HUES64 (cell line): ENCODE results near the gene ACSF3.

Experiments
- H3K27ac ChIP-seq: 2 replicates; pipeline ENCODE4 v1.7.0; 2013; ENCODE audit warnings: low read depth, low read length, inconsistent platforms
- H3K27me3 ChIP-seq: 2 replicates; pipeline ENCODE4 v1.6.1; 2013; ENCODE audit warnings: mild to moderate bottlenecking, low read length; ENCODE audit not compliant: insufficient read depth
- H3K36me3 ChIP-seq: 2 replicates; pipeline ENCODE4 v1.6.1; 2013; ENCODE audit warnings: mild to moderate bottlenecking, low read length; ENCODE audit not compliant: insufficient read depth
- H3K4me1 ChIP-seq: 2 replicates; pipeline ENCODE4 v1.6.1; 2013; ENCODE audit warnings: mild to moderate bottlenecking, low read length, moderate library complexity; ENCODE audit not compliant: insufficient read depth
- H3K4me3 ChIP-seq: 2 replicates; pipeline ENCODE4 v1.5.1; 2013; ENCODE audit warnings: mild to moderate bottlenecking, low read length, moderate library complexity
- H3K9ac ChIP-seq: 2 replicates; pipeline ENCODE4 v1.6.1; 2013; ENCODE audit warnings: mild to moderate bottlenecking, low read depth, low read length
- H3K9me3 ChIP-seq: 2 replicates; pipeline ENCODE4 v1.6.1; 2013; ENCODE audit warnings: low read depth, low read length; ENCODE audit not compliant: insufficient read depth
- WGBS: fragments of 150-250, 120-280 bp; methylation state at CpG from one replicate; pipeline ENCODE4 v1.1.7; 2013; ENCODE audit warnings: missing lambda C conversion rate; 5-methylcytosine and 5-hydroxymethylcytosine counted together

The ACSF3 gene

GRCh38 chr16:89074803-89075688 is 18.6 kb upstream of the ACSF3 start:
- no peaks in the 10 kb centered on the region for H3K27me3 ChIP-seq
- H3K9me3 ChIP-seq = peaks cover 28% of the 10 kb centered on the region
- no peaks in the 10 kb centered on the region for H3K36me3 ChIP-seq
- H3K4me1 ChIP-seq = no peaks in the 10 kb centered on the region
- H3K4me3 ChIP-seq = no peak overlapping the region
- H3K27ac ChIP-seq = no peak overlapping the region
- 94% methylated on average over 37 of the region's 37 CpGs for WGBS
- no peak overlapping the region for H3K9ac ChIP-seq

- no peak overlapping the region for H3K4me3 ChIP-seq
Observed at GRCh38 chr16:89076159-89076558, 17.5 kb upstream of the ACSF3 start.

GRCh38 chr16:89077076-89077475 is 16.6 kb upstream of the ACSF3 start:
- no peaks in the 10 kb centered on the region for H3K36me3 ChIP-seq
- WGBS = 83% methylated on average over 16 of the region's 16 CpGs
- no peaks in the 10 kb centered on the region for H3K4me1 ChIP-seq
- no peak overlapping the region for H3K9ac ChIP-seq
- H3K4me3 ChIP-seq = no peak overlapping the region
- H3K9me3 ChIP-seq = peaks cover 28% of the 10 kb centered on the region
- H3K27ac ChIP-seq = no peak overlapping the region
- H3K27me3 ChIP-seq = no peaks in the 10 kb centered on the region

More at GRCh38 chr16:89076159-89076558, 17.5 kb upstream of the ACSF3 start:
- WGBS = 94% methylated on average over 14 of the region's 14 CpGs
- Histone ChIP-seq H3K27me3 (no peaks in the 10 kb centered on the region), H3K4me1 (no peaks in the 10 kb centered on the region), H3K27ac (no peak overlapping the region), H3K9me3 (peaks cover 28% of the 10 kb centered on the region), H3K9ac (no peak overlapping the region), H3K36me3 (no peaks in the 10 kb centered on the region)

GRCh38 chr16:89078172-89078571 is 15.5 kb upstream of the ACSF3 start:
- WGBS = 88% methylated on average over 8 of the region's 8 CpGs
- Histone ChIP-seq H3K36me3 (no peaks in the 10 kb centered on the region), H3K27ac (no peak overlapping the region), H3K4me3 (no peak overlapping the region), H3K27me3 (no peaks in the 10 kb centered on the region), H3K9ac (no peak overlapping the region), H3K4me1 (no peaks in the 10 kb centered on the region), H3K9me3 (peaks cover 28% of the 10 kb centered on the region)

GRCh38 chr16:89079434-89079980 is 14.1 kb upstream of the ACSF3 start:
- Histone ChIP-seq H3K9me3 (peaks cover 19% of the 10 kb centered on the region), H3K4me3 (no peak overlapping the region), H3K4me1 (no peaks in the 10 kb centered on the region), H3K27me3 (no peaks in the 10 kb centered on the region), H3K9ac (no peak overlapping the region), H3K36me3 (no peaks in the 10 kb centered on the region), H3K27ac (no peak overlapping the region)
- WGBS = 90% methylated on average over 19 of the region's 19 CpGs

- H3K4me1 ChIP-seq = no peaks in the 10 kb centered on the region
- H3K9me3 ChIP-seq = peaks cover 11% of the 10 kb centered on the region; the same call in 1 of the 2 replicates
- H3K27ac ChIP-seq = no peak overlapping the region
- H3K36me3 ChIP-seq = no peaks in the 10 kb centered on the region
- 92% methylated on average over 33 of the region's 33 CpGs for WGBS
- H3K27me3 ChIP-seq = no peaks in the 10 kb centered on the region
- no peak overlapping the region for H3K9ac ChIP-seq
- no peak overlapping the region for H3K4me3 ChIP-seq
Observed at GRCh38 chr16:89080196-89080853, 13.3 kb upstream of the ACSF3 start.

- 89% methylated on average over 13 of the region's 13 CpGs for WGBS
- Histone ChIP-seq H3K36me3 (no peaks in the 10 kb centered on the region), H3K27me3 (no peaks in the 10 kb centered on the region), H3K9me3 (no peaks in the 10 kb centered on the region), H3K4me1 (no peaks in the 10 kb centered on the region), H3K4me3 (no peak overlapping the region), H3K9ac (no peak overlapping the region), H3K27ac (no peak overlapping the region)
Observed at GRCh38 chr16:89081556-89081955, 12.1 kb upstream of the ACSF3 start.

- H3K36me3 ChIP-seq = no peaks in the 10 kb centered on the region
- 89% methylated on average over 12 of the region's 12 CpGs for WGBS
- H3K27me3 ChIP-seq = peaks cover 1% of the 10 kb centered on the region
- H3K9me3 ChIP-seq = no peaks in the 10 kb centered on the region
- no peak overlapping the region for H3K27ac ChIP-seq
- H3K9ac ChIP-seq = no peak overlapping the region
- H3K4me1 ChIP-seq = no peaks in the 10 kb centered on the region
- no peak overlapping the region for H3K4me3 ChIP-seq
Observed at GRCh38 chr16:89084411-89084810, 9.2 kb upstream of the ACSF3 start.

GRCh38 chr16:89084814-89085612 is 8.6 kb upstream of the ACSF3 start:
- H3K9ac ChIP-seq = no peak overlapping the region
- no peaks in the 10 kb centered on the region for H3K36me3 ChIP-seq
- H3K4me3 ChIP-seq = no peak overlapping the region
- no peaks in the 10 kb centered on the region for H3K4me1 ChIP-seq
- peaks cover 7% of the 10 kb centered on the region for H3K27me3 ChIP-seq
- no peaks in the 10 kb centered on the region for H3K9me3 ChIP-seq
- 83% methylated on average over 28 of the region's 28 CpGs for WGBS
- no peak overlapping the region for H3K27ac ChIP-seq

- peaks cover 14% of the 10 kb centered on the region for H3K27me3 ChIP-seq
- H3K36me3 ChIP-seq = no peaks in the 10 kb centered on the region
- no peak overlapping the region for H3K27ac ChIP-seq
- 68% methylated on average over 9 of the region's 9 CpGs for WGBS
- H3K9me3 ChIP-seq = no peaks in the 10 kb centered on the region
- H3K4me1 ChIP-seq = no peaks in the 10 kb centered on the region
- no peak overlapping the region for H3K9ac ChIP-seq
- no peak overlapping the region for H3K4me3 ChIP-seq
Observed at GRCh38 chr16:89085755-89086154, 7.9 kb upstream of the ACSF3 start.
